Measurements from ENCODE around the gene PPP1R3A.
"Not testable (repeated sequence)": the region's sequence is repeated elsewhere in the genome, so short reads cannot be mapped to it uniquely, and the experiment has no call there.

PPP1R3A gene, protein sequence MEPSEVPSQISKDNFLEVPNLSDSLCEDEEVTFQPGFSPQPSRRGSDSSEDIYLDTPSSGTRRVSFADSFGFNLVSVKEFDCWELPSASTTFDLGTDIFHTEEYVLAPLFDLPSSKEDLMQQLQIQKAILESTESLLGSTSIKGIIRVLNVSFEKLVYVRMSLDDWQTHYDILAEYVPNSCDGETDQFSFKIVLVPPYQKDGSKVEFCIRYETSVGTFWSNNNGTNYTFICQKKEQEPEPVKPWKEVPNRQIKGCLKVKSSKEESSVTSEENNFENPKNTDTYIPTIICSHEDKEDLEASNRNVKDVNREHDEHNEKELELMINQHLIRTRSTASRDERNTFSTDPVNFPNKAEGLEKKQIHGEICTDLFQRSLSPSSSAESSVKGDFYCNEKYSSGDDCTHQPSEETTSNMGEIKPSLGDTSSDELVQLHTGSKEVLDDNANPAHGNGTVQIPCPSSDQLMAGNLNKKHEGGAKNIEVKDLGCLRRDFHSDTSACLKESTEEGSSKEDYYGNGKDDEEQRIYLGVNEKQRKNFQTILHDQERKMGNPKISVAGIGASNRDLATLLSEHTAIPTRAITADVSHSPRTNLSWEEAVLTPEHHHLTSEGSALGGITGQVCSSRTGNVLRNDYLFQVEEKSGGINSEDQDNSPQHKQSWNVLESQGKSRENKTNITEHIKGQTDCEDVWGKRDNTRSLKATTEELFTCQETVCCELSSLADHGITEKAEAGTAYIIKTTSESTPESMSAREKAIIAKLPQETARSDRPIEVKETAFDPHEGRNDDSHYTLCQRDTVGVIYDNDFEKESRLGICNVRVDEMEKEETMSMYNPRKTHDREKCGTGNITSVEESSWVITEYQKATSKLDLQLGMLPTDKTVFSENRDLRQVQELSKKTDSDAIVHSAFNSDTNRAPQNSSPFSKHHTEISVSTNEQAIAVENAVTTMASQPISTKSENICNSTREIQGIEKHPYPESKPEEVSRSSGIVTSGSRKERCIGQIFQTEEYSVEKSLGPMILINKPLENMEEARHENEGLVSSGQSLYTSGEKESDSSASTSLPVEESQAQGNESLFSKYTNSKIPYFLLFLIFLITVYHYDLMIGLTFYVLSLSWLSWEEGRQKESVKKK

GRCh38 chr7:113918946-113919345 is at the start of gene PPP1R3A:
Gene PPP1R3A, minus strand, starts transcription at chr7:113919009. Its CDS starts 13 bp downstream, at chr7:113918996.
- no peak for DNase-seq

GRCh38 chr7:113963356-113963755 is 44.5 kb upstream of the PPP1R3A start:
- DNase-seq = no peak

DNA sequence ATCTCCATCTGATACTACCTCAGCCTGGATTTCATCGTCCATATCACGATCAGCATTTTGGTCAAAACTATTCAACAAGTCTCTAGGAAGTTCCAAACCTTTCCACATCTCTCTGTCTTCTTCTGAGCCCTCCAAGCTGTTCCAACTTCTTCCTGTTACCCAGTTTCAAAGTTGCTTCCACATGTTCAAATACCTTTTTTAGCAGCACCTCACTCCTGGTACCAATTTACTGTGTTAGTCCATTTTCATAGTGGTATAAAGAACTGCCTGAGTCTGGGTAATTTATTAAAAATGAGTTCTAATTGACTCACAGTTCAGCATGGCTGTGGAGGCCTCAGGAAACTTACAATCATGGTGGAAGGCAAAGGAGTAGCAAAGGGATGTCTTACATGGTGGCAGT is 41.1 kb upstream of the PPP1R3A start:
- no peak for DNase-seq

DNA sequence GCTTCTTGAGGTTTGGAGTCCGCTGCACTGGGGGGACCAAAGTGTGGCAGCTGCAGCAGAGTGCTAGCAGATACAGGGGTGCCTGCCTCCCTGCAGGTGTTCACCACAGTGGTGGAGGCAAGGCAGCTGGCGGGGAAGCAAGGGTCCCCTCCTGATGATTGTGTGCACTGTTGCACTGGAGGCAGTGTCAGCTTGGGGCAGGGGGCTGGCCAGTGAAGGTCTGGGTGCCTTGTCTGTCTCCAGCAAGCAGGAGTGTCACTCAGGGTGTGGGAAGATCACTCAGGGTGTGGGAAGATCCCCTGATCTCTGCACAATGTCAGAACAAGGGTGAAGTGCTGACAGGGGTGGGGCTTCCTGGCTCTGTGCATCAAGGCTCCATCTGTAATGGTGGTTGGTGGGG is 36.3 kb upstream of the PPP1R3A start:
- no peak for DNase-seq

- DNase-seq = no peak
These were observed 34.7 kb upstream of the PPP1R3A start for GRCh38 chr7:113953553-113953952.

GRCh38 chr7:113945018-113945938 is 26.5 kb upstream of the PPP1R3A start:
- peak; percentile 78 for DNase-seq

DNA sequence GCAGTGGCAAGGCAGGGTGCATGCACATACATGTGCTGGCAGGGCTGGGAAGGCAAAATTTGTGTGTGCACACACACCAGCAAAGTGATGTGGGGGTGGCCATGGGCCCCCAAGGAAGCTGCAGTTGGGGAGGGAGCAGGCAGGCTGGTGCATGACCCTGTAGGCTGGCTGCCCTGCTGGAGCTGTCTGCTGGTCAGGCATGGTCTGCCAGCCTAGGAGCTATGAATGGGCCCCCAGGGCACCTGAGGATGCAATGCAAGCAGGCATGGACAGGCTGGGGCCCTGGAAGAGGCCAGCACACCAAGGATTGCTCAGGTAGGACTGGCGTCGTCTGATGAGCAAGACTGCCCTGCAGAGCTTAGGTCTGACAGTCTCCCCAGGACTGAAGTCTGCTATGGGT is 18.2 kb upstream of the PPP1R3A start:
- DNase-seq = no peak

DNA sequence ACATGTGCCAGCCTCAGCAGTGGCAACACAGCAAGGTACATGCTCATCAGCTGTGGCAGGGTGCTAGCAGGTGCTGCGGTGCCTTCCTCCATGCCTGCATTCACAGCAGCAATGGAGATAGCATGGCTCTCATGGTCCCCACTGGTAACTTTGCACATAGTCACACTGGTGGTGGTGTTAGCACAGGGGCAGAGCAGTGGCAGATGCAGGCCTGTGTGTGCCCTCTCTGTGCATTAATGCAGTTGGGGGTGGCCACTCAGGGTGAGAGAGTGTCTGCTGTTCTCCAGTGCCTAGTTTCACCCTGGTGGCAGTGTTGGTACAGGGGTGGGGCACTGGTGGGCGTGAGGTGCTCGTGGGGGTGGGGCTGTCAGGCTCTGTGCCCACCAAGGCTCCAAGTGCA is 17.7 kb upstream of the PPP1R3A start:
- DNase-seq = no peak

DNA sequence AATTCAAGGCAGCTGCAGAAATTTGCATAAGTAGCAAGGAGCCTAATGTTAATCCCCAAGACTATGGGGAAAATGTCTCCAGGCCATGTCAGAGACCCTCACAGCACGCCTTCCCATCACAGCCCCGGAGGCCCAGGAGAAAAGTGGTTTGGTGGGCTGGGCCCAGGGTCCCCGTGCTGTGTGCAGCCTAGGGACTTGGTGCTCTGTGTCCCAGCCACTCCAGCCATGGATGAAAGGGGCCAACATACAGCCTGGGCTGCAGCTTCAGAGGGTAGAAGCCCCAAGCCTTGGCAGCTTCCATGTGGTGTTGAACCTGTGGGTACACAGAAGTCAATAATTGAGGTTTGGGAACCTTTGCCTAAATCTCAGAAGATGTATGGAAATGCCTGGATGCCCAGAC is 10.6 kb upstream of the PPP1R3A start:
- not testable (repeated sequence) for DNase-seq

DNA sequence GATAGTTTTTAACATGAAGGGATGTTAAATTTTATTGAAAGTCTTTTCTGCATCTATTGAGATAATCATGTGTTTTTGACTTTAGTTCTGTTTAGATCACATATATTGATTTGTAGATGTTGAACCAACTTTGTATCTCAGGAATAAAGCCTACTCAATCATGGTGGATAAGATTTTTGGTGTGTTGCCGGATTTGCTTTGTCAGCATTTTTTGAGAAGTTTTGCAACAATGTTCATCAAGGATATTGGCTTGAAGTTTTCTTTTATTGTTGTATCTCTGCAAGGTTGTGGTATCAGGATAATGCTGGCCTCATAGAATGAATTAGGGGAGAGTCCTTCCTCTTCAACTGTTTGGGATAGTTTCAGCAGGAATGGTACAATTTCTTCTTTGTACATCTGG is 9.3 kb upstream of the PPP1R3A start:
- DNase-seq = no peak

DNA sequence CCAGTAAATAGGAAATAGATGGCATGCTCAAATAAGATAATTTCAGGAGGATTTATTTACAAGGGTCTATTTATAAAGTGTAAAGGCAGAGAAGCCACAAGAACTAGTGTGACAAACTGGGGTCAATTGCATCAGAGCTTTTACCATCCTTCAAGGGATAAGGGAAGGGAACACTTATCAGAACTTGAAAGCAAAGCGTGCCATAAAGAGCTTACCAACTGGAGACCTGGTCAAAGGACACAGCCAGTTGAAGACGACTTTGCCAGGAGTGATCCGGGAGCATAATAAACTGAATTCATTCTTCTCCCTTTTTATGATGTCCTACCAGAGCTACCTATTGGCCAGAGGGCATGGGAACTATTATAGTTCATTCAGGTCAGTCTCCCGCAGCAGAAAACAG is 3.2 kb upstream of the PPP1R3A start:
- no peak for DNase-seq

GRCh38 chr7:113921363-113921762 is 2.6 kb upstream of the PPP1R3A start:
- no peak for DNase-seq

DNA sequence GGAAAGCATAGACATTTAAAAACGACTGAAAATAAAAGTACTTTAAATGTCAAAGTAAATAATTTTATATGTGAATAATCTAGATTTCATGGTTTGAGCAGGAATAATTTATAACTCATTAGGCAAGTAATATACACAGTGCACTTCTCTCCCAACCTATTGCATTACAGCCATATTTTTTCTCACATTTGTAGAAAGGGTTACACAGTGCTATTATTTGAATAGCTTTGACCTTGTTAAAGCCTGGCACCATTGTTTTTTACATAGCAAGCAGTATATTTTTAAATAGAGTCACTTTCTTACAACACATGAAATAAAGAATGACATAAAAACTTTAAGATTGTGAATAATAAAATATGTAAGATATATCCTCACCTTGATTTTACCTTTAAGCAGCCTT is 969 bp downstream of the PPP1R3A start:
- no peak for DNase-seq

- no peak for DNase-seq
These were observed 2.9 kb downstream of the PPP1R3A start for GRCh38 chr7:113915956-113916355.

DNA sequence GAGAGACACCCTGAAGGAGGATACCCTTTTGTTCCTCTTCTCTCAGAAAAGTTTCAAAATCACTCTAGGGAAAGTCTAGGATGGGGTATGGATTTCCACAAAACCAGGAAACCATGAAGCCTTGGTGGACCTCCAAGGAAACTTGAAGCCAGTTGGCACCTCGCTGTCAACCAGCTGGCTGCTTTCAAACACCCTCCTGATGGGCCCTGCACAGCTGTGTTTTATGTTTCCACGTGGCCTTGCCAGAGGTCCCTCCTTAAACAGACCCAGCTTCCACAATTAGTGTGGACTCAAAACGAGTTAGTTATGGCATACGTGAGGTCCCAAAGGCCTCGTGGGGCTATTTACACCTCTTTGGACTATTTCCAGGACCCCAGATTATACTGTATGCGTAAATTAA is 5.9 kb downstream of the PPP1R3A start:
- DNase-seq = no peak

DNA sequence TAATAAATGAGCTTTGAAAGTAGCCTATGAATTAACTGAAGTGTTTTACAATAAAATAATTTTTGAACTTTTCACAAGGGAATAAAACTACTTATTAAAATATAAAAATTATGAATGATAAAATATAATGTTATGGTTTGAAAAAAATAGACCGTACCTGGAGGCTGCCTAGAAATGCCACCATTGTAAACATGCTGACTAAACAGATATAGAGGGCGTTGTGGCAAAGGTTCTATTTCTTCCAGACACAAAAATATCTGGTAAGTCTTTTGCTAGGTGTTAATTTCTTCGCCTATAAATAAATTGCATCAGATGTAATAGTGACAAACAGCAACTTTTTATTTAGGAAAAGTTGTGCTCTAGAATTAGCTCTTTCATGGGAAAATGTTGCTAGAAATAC is 11.2 kb downstream of the PPP1R3A start:
- DNase-seq = no peak

GRCh38 chr7:113904521-113904920 is 14.3 kb downstream of the PPP1R3A start:
- DNase-seq = no peak

- no peak for DNase-seq
These were observed 26.0 kb downstream of the PPP1R3A start for GRCh38 chr7:113892818-113893217.

DNA sequence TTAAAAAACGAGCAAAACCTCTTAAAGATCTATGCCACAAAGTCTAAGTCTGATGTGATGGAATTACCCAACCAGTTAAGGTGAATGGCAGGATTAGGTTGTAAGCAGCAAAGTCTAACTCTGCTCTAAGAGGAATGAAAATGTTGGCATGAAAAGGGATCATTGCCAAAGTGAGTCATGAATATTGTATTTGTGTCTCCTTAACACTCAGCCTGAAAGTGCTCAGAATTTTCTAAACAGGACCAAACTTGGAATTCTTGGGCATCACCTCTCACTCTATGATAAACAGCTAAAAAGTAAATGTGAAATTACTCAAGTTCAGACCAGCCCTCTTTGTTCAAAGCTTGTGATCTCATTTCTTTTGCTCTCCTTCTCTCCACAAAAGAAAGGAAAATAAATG is 27.0 kb downstream of the PPP1R3A start:
- no peak for DNase-seq

GRCh38 chr7:113891031-113891350 is 27.8 kb downstream of the PPP1R3A start:
- no peak for DNase-seq

DNA sequence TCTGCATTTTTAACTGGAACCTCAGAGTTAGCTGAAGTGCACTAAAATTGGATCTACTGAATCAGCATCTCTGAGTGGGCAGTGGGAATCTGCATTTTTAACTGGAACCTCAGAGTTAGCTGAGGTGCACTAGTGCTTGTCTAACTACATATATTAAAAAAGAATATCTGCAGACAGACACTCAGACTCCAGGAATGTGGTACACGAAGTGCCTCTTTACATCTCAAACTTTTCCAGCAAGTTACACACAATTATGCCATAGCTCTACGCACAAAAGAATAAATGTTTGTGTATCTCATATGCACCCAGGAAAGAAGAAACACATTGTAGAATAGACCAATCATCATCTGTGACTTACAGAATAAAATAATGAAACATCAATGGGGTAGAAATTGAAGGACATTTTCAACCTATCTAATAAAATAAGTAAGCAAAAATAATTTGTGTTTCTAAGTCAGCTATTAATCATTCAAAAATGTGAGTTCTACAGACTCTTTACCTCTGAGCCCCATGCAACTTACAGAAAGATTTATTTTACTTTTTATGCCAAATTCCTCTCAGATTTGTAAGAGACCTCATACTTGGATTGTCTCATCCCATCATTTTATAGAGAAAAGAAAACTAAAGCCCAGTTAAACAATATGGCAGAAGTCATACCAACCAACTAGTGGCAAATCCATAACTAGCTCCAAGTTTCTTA is 28.3 kb downstream of the PPP1R3A start:
- no peak for DNase-seq

GRCh38 chr7:113883096-113883495 is 35.7 kb downstream of the PPP1R3A start:
- no peak for DNase-seq

All from NCI-H524 treated with DMSO at 0.1 percent for 48 hours (cell line).